HG03280 (cell line): ENCODE results near the gene SSTR4.

ENCODE experiments used
- ATAC-seq: cut with Tn5 transposase; IDR thresholded peaks from one replicate; pipeline ENCODE4 v1.9.1; 2021; ENCODE audit warnings: mild to moderate bottlenecking, moderate library complexity; ENCODE audit not compliant: unreplicated experiment

Gene SSTR4

GRCh38 chr20:23063168-23063567 lies 28.1 kb downstream of the SSTR4 start:
- no peak for ATAC-seq

- ATAC-seq = no peak
These were observed 28.5 kb downstream of the SSTR4 start for GRCh38 chr20:23063581-23063980.

GRCh38 chr20:23065266-23066201 lies 30.4 kb downstream of the SSTR4 start:
- no peak for ATAC-seq

- no peak for ATAC-seq
These were observed 31.7 kb downstream of the SSTR4 start for GRCh38 chr20:23066772-23067171.

GRCh38 chr20:23068283-23068682 lies 33.2 kb downstream of the SSTR4 start:
- ATAC-seq = no peak

- ATAC-seq = no peak
These were observed 34.0 kb downstream of the SSTR4 start for GRCh38 chr20:23069108-23069507.

GRCh38 chr20:23071398-23071797 lies 36.3 kb downstream of the SSTR4 start:
- no peak for ATAC-seq

GRCh38 chr20:23071996-23072395 lies 36.9 kb downstream of the SSTR4 start:
- no peak for ATAC-seq

- ATAC-seq = no peak
These were observed 37.9 kb downstream of the SSTR4 start for GRCh38 chr20:23072892-23073586.

GRCh38 chr20:23074052-23074451 lies 38.9 kb downstream of the SSTR4 start:
- ATAC-seq = no peak

- ATAC-seq = no peak
These were observed 42.2 kb downstream of the SSTR4 start for GRCh38 chr20:23077277-23077676.

- no peak for ATAC-seq
These were observed 43.4 kb downstream of the SSTR4 start for GRCh38 chr20:23078351-23079015.

- no peak for ATAC-seq
These were observed 43.9 kb downstream of the SSTR4 start for GRCh38 chr20:23079016-23079351.

- no peak for ATAC-seq
These were observed 44.8 kb downstream of the SSTR4 start for GRCh38 chr20:23079926-23080325.

GRCh38 chr20:23080521-23080920 lies 45.4 kb downstream of the SSTR4 start:
- ATAC-seq = no peak

GRCh38 chr20:23081263-23081819 lies 46.2 kb downstream of the SSTR4 start:
- ATAC-seq = no peak

- no peak for ATAC-seq
These were observed 47.9 kb downstream of the SSTR4 start for GRCh38 chr20:23082846-23083552.

GRCh38 chr20:23083553-23084220 lies 48.6 kb downstream of the SSTR4 start:
- no peak for ATAC-seq

GRCh38 chr20:23084282-23084844 lies 49.3 kb downstream of the SSTR4 start:
- no peak for ATAC-seq

- ATAC-seq = no peak
These were observed 49.8 kb downstream of the SSTR4 start for GRCh38 chr20:23084845-23085365.
